PC-9 (cell line): Measurements from ENCODE around the gene CD7. TPM values are rescaled to one million over a fixed set of nuclear protein-coding genes. Genes with fewer than 3 reads are reported as not detected.

Experiments
- BruUV-seq: library from RNA; stranded (reverse); fragments of 400-500 nt; replicated peaks from 2 replicates; lab custom pipeline; 2021; lab: Mats Ljungman, UMichigan
- CTCF ChIA-PET: fragments of 300-600 bp; sonication (Branson Sonifier 250); formaldehyde crosslinking; loops from one replicate; lab custom pipeline; 2022; ENCODE audit warnings: antibody characterized with exemption; lab: Charles Lee
- POLR2A ChIA-PET: fragments of 300-600 bp; sonication (Branson Sonifier 250); formaldehyde crosslinking; loops from one replicate; lab custom pipeline; 2022; ENCODE audit warnings: antibody characterized with exemption; ENCODE audit not compliant: unreplicated experiment; lab: Charles Lee
- DNase-seq, 2 experiments: peaks; one replicate each; pipeline versions ENCODE4 v3.0.0 to v3.0.0-alpha.2; 2015 to 2022; ENCODE audit warnings: mixed read lengths in 1 of 2
- H2AFZ ChIP-seq: fragments of 200-600 bp; sonication (generic); 2 replicates; pipeline ENCODE4 v1.8.1; 2017; ENCODE audit warnings: antibody characterized with exemption
- H3F3A ChIP-seq: fragments of 200-600 bp; sonication (generic); 2 replicates; pipeline ENCODE4 v1.8.1; 2017; ENCODE audit warnings: antibody characterized with exemption, mild to moderate bottlenecking, low read depth; ENCODE audit not compliant: insufficient read depth
- H3K27ac ChIP-seq: fragments of 200-600 bp; sonication (generic); 2 replicates; pipeline ENCODE4 v1.6.1; 2016; ENCODE audit warnings: mixed run types
- H3K27me3 ChIP-seq: fragments of 200-600 bp; sonication (generic); 2 replicates; pipeline ENCODE4 v1.6.1; 2016; ENCODE audit warnings: low read depth, mixed run types; ENCODE audit not compliant: insufficient read depth
- H3K36me3 ChIP-seq: fragments of 200-600 bp; sonication (generic); 2 replicates; pipeline ENCODE4 v1.6.1; 2016; ENCODE audit warnings: low read depth, mixed run types
- H3K4me1 ChIP-seq: fragments of 200-600 bp; sonication (generic); replicated peaks from 2 replicates; pipeline ENCODE4 v1.6.1; 2016; ENCODE audit warnings: mixed run types; ENCODE audit not compliant: insufficient read depth
- H3K4me2 ChIP-seq: fragments of 200-600 bp; sonication (generic); 2 replicates; pipeline ENCODE4 v1.6.1; 2017; ENCODE audit warnings: mixed run types
- H3K4me3 ChIP-seq: fragments of 200-600 bp; sonication (generic); 2 replicates; pipeline ENCODE4 v1.6.1; 2016; ENCODE audit warnings: mixed run types
- H3K79me2 ChIP-seq: fragments of 200-600 bp; sonication (generic); 2 replicates; pipeline ENCODE4 v1.6.1; 2017; ENCODE audit warnings: low read depth, mixed run types
- H3K9me2 ChIP-seq: fragments of 200-600 bp; sonication (generic); 2 replicates; pipeline ENCODE4 v1.8.1; 2017; ENCODE audit warnings: mild to moderate bottlenecking; ENCODE audit not compliant: insufficient read depth
- H3K9me3 ChIP-seq: fragments of 200-600 bp; sonication (generic); 2 replicates; pipeline ENCODE4 v1.8.1; 2016; ENCODE audit warnings: low read depth; ENCODE audit not compliant: insufficient read depth
- H4K20me1 ChIP-seq: fragments of 200-600 bp; sonication (generic); 2 replicates; pipeline ENCODE4 v1.8.1; 2017; ENCODE audit not compliant: insufficient read depth
- EZH2 ChIP-seq: fragments of 200-600 bp; sonication (generic); IDR thresholded peaks from 2 replicates; pipeline ENCODE4 v1.8.0; 2017; ENCODE audit warnings: antibody characterized with exemption, low read depth
- intact Hi-C: fragments of 100-400 bp; cut with micrococcal nuclease; formaldehyde crosslinking; loops from one replicate; pipeline ENCODE4 v1.10.0; 2022; ENCODE audit not compliant: unreplicated experiment
- total RNA-seq: library from RNA; stranded (reverse); gene quantifications from 2 replicates; pipeline ENCODE4 v1.2.3, GENCODE V29; 2021
- TF ChIP-seq, protein P1 (sequence below): fragments of 200-600 bp; sonication (generic); conservative IDR thresholded peaks from 2 replicates; pipeline ENCODE4 v1.6.1; 2017; ENCODE audit warnings: mixed run types, antibody characterized with exemption, mild to moderate bottlenecking, moderate library complexity

CD7 gene
- total RNA-seq, 1 experiment from 2014 or later: 0.68 TPM

DNA sequence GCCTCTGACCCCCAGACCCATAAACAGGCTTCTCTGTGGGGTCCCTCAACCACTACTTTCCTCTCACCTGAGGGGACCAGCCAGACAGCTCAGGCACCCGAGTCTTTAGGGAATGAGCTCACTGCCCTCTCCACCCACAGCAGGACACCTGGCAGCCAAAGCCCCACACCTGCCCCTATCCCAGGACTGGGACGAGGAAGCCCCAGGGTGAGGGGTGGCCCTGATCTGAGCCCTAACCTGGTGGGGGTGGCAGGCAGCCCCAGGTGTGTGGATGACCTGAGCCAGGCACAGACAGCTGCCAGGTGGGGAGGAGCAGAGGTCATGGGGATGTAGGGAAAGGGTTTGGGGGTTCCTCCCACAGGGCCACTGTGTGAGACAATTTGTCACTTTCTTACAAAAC, 40.0 kb upstream of the CD7 start:
- no peaks in the 10 kb centered on the region for H3K4me1 ChIP-seq
- no peaks in the 10 kb centered on the region for H3K27me3 ChIP-seq
- H3K27ac ChIP-seq: no peak overlapping the region
- POLR2A ChIA-PET: no interaction called here
- H3K36me3 ChIP-seq: no peaks in the 10 kb centered on the region
- H3K4me2 ChIP-seq: no peak overlapping the region
- no peaks in the 10 kb centered on the region for H3K9me3 ChIP-seq
- no peaks in the 10 kb centered on the region for H4K20me1 ChIP-seq
- DNase-seq: no peak
- H3K4me3 ChIP-seq: no peak overlapping the region
- H2AFZ ChIP-seq: no peak overlapping the region
- TF ChIP-seq, protein P1, sequence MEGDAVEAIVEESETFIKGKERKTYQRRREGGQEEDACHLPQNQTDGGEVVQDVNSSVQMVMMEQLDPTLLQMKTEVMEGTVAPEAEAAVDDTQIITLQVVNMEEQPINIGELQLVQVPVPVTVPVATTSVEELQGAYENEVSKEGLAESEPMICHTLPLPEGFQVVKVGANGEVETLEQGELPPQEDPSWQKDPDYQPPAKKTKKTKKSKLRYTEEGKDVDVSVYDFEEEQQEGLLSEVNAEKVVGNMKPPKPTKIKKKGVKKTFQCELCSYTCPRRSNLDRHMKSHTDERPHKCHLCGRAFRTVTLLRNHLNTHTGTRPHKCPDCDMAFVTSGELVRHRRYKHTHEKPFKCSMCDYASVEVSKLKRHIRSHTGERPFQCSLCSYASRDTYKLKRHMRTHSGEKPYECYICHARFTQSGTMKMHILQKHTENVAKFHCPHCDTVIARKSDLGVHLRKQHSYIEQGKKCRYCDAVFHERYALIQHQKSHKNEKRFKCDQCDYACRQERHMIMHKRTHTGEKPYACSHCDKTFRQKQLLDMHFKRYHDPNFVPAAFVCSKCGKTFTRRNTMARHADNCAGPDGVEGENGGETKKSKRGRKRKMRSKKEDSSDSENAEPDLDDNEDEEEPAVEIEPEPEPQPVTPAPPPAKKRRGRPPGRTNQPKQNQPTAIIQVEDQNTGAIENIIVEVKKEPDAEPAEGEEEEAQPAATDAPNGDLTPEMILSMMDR: no peak
- TF ChIP-seq EZH2: no peak
- no TSS peak for BruUV-seq
- H3K79me2 ChIP-seq: no peaks in the 10 kb centered on the region
- H3F3A ChIP-seq: peaks cover 8% of the 10 kb centered on the region
- intact Hi-C loops: loop anchor here (10.0 kb wide), 3 partner anchors 137 to 527 kb away; no protein-coding TSS in a partner anchor
- CTCF ChIA-PET: no interaction called here
- H3K9me2 ChIP-seq: no peaks in the 10 kb centered on the region

DNA sequence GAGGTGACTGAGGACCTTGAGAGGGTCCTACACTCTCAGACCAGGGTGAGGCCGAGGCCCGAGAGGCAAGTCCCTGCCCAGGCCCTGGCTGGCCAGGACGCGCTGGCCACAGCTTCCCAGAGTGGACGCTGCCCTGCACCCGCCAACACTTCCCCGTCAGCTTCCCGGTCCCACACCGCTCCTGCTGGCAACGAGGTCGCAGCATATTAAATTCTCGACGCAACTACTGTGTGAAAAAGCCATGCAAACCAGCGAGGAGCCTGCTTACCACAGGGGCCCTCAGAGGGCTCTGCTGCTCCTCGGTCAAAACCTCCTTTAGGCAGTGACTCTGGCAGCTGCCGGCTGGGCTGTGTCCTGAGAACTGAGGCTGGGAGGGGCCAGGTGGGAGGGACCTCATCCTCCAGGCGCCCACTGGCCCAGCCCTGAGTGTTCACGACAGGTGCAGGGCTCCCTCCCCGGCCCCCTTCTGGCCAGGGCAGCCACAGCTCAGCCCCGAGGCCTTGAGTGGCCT, 39.5 kb upstream of the CD7 start:
- Histone ChIP-seq H2AFZ (no peak overlapping the region), H3K4me2 (no peak overlapping the region), H3K36me3 (no peaks in the 10 kb centered on the region), H3K9me2 (no peaks in the 10 kb centered on the region), H3K4me1 (no peaks in the 10 kb centered on the region), H3K27me3 (no peaks in the 10 kb centered on the region), H3K27ac (no peak overlapping the region), H4K20me1 (no peaks in the 10 kb centered on the region), H3K9me3 (no peaks in the 10 kb centered on the region), H3K4me3 (no peak overlapping the region), H3K79me2 (no peaks in the 10 kb centered on the region), H3F3A (peaks cover 8% of the 10 kb centered on the region)
- intact Hi-C loops: loop anchor here (10.0 kb wide), 3 partner anchors 138 to 528 kb away; no protein-coding TSS in a partner anchor
- no peak for DNase-seq
- BruUV-seq: no TSS peak
- ChIA-PET CTCF (no interaction called here), POLR2A (interaction anchor here (0.6 kb wide), 1 partner anchor 32 kb away, joined by 5 read pairs; no protein-coding TSS in a partner anchor)
- TF ChIP-seq, protein P1: no peak
- TF ChIP-seq EZH2: no peak

DNA sequence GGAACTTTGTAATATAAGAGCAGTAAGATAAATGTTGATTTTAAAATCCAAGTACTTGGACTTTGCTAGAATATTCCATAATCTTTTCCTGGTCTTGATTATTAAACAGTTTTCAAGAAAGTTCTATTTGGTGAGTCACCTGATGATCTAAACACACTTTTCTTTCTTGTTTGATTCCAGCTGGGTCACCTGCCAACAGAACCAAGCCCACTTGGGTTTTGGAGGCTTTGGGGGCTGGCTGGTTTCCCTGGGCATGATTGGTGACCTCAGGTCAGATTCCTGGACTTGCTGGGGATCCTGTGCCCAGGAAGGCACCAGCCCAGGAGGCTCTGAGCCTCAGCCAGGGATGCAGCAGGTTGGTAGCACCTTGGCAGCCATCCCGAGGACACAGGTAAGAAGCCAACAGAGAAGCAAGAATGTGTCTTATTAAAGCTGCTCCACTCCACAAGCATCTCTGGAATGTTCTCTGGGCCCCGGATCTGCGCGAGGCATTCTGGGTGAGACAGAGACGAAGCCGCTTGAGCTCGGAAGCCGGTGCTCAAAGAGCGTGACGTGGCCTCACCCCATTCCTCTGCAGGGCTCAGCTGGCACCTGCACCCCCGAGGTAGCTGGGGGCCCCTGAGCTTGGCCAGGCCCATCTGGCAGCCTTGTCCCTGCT, 38.5 kb upstream of the CD7 start:
- H4K20me1 ChIP-seq: no peaks in the 10 kb centered on the region
- no peak overlapping the region for H2AFZ ChIP-seq
- no peaks in the 10 kb centered on the region for H3K27me3 ChIP-seq
- H3F3A ChIP-seq: peaks cover 8% of the 10 kb centered on the region
- intact Hi-C loops: loop anchor here (10.0 kb wide), 3 partner anchors 139 to 529 kb away; no protein-coding TSS in a partner anchor
- DNase-seq: peak; percentile 52 to 62
- H3K4me3 ChIP-seq: no peak overlapping the region
- ChIA-PET POLR2A (interaction anchor here (0.6 kb wide), 1 partner anchor 33 kb away, joined by 5 read pairs; no protein-coding TSS in a partner anchor), CTCF (no interaction called here)
- H3K4me1 ChIP-seq: no peaks in the 10 kb centered on the region
- no peak overlapping the region for H3K27ac ChIP-seq
- H3K9me2 ChIP-seq: no peaks in the 10 kb centered on the region
- H3K36me3 ChIP-seq: no peaks in the 10 kb centered on the region
- BruUV-seq: no TSS peak
- no peaks in the 10 kb centered on the region for H3K9me3 ChIP-seq
- H3K79me2 ChIP-seq: no peaks in the 10 kb centered on the region
- TF ChIP-seq, protein P1: no peak
- no peak for TF ChIP-seq EZH2
- no peak overlapping the region for H3K4me2 ChIP-seq
